Measurements from ENCODE around the gene AQP2. TPM values are rescaled to one million over a fixed set of nuclear protein-coding genes. Genes with fewer than 3 reads are reported as not detected.

The AQP2 gene
- total RNA-seq, 2 experiments from 2014 or later, result not detected

- ChIA-PET POLR2A (interaction anchor here (0.7 to 1.5 kb wide), 3 partner anchors 24 to 313 kb away, joined by 3 to 4 read pairs (median 4); no protein-coding TSS in a partner anchor), CTCF (ENCODE audit: unreplicated experiment) (interaction anchor here (0.5 kb wide), 1 partner anchor 10 kb away, joined by 6 read pairs; no protein-coding TSS in a partner anchor)
- Histone ChIP-seq H3K79me2 (ENCODE audit: insufficient read depth, low read depth, low read length) (no peaks in the 10 kb centered on the region), H3K4me2 (ENCODE audit: low read length) (no peak overlapping the region), H3K9me2 (ENCODE audit: insufficient read depth, low read length) (no peaks in the 10 kb centered on the region), H3K36me3 (ENCODE audit: insufficient read depth, low read length) (0 out of 2 replicates have a peak, but pooled peaks cover 6% of the 10 kb centered on the region), H3K4me1 (ENCODE audit: insufficient read depth, low read length, poor library complexity, severe bottlenecking) (no peaks in the 10 kb centered on the region), H3K9me3 (ENCODE audit: low read length) (no peaks in the 10 kb centered on the region), H4K20me1 (ENCODE audit: insufficient read depth, low read length) (no peaks in the 10 kb centered on the region), H2AFZ (ENCODE audit: low read length) (no peak overlapping the region), H3K4me3 (ENCODE audit: low read depth, low read length, poor library complexity, severe bottlenecking) (no peak overlapping the region), H3K27ac (ENCODE audit: low read depth, low read length, poor library complexity, severe bottlenecking) (no peak overlapping the region)
- intact Hi-C loops (cut with micrococcal nuclease; ENCODE audit: unreplicated experiment), result no loop called here
- BruUV-seq (replicated peaks), result no TSS peak
- DNase-seq (ENCODE audit: low spot score), result no peak
- TF ChIP-seq EZH2phosphoT487 (IDR thresholded peaks at IDR 0.05; ENCODE audit: borderline replicate concordance, low read depth, low read length) (no peak), CTCF (conservative IDR thresholded peaks at IDR 0.05; ENCODE audit: low read length) (no peak)
These were observed 29.3 kb downstream of the AQP2 start for GRCh38 chr12:49979791-49980190.

GRCh38 chr12:49980501-49981349 is 30.2 kb downstream of the AQP2 start:
- Histone ChIP-seq H3K4me3 (ENCODE audit: low read depth, low read length, poor library complexity, severe bottlenecking) (no peak overlapping the region), H3K4me2 (ENCODE audit: low read length) (no peak overlapping the region), H4K20me1 (ENCODE audit: insufficient read depth, low read length) (no peaks in the 10 kb centered on the region), H3K9me2 (ENCODE audit: insufficient read depth, low read length) (no peaks in the 10 kb centered on the region), H3K36me3 (ENCODE audit: insufficient read depth, low read length) (peaks cover 13% of the 10 kb centered on the region), H3K4me1 (ENCODE audit: insufficient read depth, low read length, poor library complexity, severe bottlenecking) (no peaks in the 10 kb centered on the region), H2AFZ (ENCODE audit: low read length) (no peak overlapping the region), H3K27ac (ENCODE audit: low read depth, low read length, poor library complexity, severe bottlenecking) (no peak overlapping the region), H3K9me3 (ENCODE audit: low read length) (no peaks in the 10 kb centered on the region), H3K79me2 (ENCODE audit: insufficient read depth, low read depth, low read length) (no peaks in the 10 kb centered on the region)
- BruUV-seq (replicated peaks), result no TSS peak
- TF ChIP-seq CTCF (conservative IDR thresholded peaks at IDR 0.05; ENCODE audit: low read length), result no peak
- no peak for TF ChIP-seq EZH2phosphoT487 (IDR thresholded peaks at IDR 0.05; ENCODE audit: borderline replicate concordance, low read depth, low read length)
- DNase-seq (ENCODE audit: low spot score), result no peak
- POLR2A ChIA-PET, result interaction anchor here (1.5 kb wide), 1 partner anchor 23 kb away, joined by 4 read pairs; no protein-coding TSS in a partner anchor
- CTCF ChIA-PET (ENCODE audit: unreplicated experiment), result no interaction called here
- intact Hi-C loops (cut with micrococcal nuclease; ENCODE audit: unreplicated experiment), result no loop called here
